ENCODE data around the gene CPE.

The CPE gene

GRCh38 chr4:165474784-165475705, 96.2 kb downstream of the CPE start:
- Histone ChIP-seq H4K20me1 (ENCODE audit: insufficient read depth, low read length, poor library complexity, severe bottlenecking) (no peaks in the 10 kb centered on the region), H3K27me3 (ENCODE audit: insufficient read depth, low read length, poor library complexity, severe bottlenecking) (no peaks in the 10 kb centered on the region), H3K79me2 (ENCODE audit: insufficient read depth, low read length) (no peaks in the 10 kb centered on the region), H3K36me3 (ENCODE audit: insufficient read depth, low read length) (no peaks in the 10 kb centered on the region), H3K9me2 (replicated peaks; ENCODE audit: low read depth, low read length) (no peaks in the 10 kb centered on the region), H3K9ac (ENCODE audit: low read depth, low read length, poor library complexity, severe bottlenecking) (no peak overlapping the region), H3K4me2 (ENCODE audit: low read depth, low read length, poor library complexity, severe bottlenecking) (no peak overlapping the region), H2AFZ (ENCODE audit: low read length) (no peak overlapping the region), H3K4me1 (ENCODE audit: insufficient read depth, low read length, poor library complexity, severe bottlenecking) (no peaks in the 10 kb centered on the region), H3F3A (ENCODE audit: low read depth) (no peaks in the 10 kb centered on the region), H3K4me3 (ENCODE audit: low read length, poor library complexity, severe bottlenecking) (no peak overlapping the region), H3K9me3 (ENCODE audit: insufficient read depth, low read depth, low read length) (peaks cover 13% of the 10 kb centered on the region; the same call in 1 of the 2 replicates)
- TF ChIP-seq CTCF (conservative IDR thresholded peaks at IDR 0.05; ENCODE audit: low read length) (no peak), EZH2phosphoT487 (IDR thresholded peaks at IDR 0.05; ENCODE audit: borderline replicate concordance) (no peak)

DNA sequence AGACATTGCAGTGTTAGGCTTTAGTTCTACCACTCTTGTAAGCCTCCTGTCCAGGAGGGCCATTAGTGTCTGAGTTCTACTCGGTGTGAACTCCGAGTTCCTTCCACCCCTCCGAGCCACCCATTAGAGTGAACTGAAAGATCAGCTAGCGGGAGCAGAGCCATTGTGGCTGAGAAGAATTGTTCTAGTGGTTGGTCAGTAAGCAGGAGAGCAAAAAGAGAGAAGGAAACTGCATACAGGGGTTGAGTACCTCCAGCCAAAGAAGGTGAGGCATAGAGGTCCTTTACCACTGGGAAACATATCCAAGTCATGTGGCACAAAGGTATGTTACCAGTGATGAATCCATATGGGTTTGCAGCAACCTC, 96.9 kb downstream of the CPE start:
- no peak overlapping the region for H3K4me2 ChIP-seq (ENCODE audit: low read depth, low read length, poor library complexity, severe bottlenecking)
- H3K4me1 ChIP-seq (ENCODE audit: insufficient read depth, low read length, poor library complexity, severe bottlenecking): no peaks in the 10 kb centered on the region
- no peaks in the 10 kb centered on the region for H3K9me2 ChIP-seq (replicated peaks; ENCODE audit: low read depth, low read length)
- H4K20me1 ChIP-seq (ENCODE audit: insufficient read depth, low read length, poor library complexity, severe bottlenecking): no peaks in the 10 kb centered on the region
- no peaks in the 10 kb centered on the region for H3K36me3 ChIP-seq (ENCODE audit: insufficient read depth, low read length)
- H2AFZ ChIP-seq (ENCODE audit: low read length): no peak overlapping the region
- H3K9ac ChIP-seq (ENCODE audit: low read depth, low read length, poor library complexity, severe bottlenecking): no peak overlapping the region
- H3K79me2 ChIP-seq (ENCODE audit: insufficient read depth, low read length): no peaks in the 10 kb centered on the region
- TF ChIP-seq CTCF (conservative IDR thresholded peaks at IDR 0.05; ENCODE audit: low read length): no peak
- TF ChIP-seq EZH2phosphoT487 (IDR thresholded peaks at IDR 0.05; ENCODE audit: borderline replicate concordance): no peak
- peaks cover 13% of the 10 kb centered on the region; the same call in 1 of the 2 replicates for H3K9me3 ChIP-seq (ENCODE audit: insufficient read depth, low read depth, low read length)
- no peaks in the 10 kb centered on the region for H3F3A ChIP-seq (ENCODE audit: low read depth)
- no peak overlapping the region for H3K4me3 ChIP-seq (ENCODE audit: low read length, poor library complexity, severe bottlenecking)
- no peaks in the 10 kb centered on the region for H3K27me3 ChIP-seq (ENCODE audit: insufficient read depth, low read length, poor library complexity, severe bottlenecking)

DNA sequence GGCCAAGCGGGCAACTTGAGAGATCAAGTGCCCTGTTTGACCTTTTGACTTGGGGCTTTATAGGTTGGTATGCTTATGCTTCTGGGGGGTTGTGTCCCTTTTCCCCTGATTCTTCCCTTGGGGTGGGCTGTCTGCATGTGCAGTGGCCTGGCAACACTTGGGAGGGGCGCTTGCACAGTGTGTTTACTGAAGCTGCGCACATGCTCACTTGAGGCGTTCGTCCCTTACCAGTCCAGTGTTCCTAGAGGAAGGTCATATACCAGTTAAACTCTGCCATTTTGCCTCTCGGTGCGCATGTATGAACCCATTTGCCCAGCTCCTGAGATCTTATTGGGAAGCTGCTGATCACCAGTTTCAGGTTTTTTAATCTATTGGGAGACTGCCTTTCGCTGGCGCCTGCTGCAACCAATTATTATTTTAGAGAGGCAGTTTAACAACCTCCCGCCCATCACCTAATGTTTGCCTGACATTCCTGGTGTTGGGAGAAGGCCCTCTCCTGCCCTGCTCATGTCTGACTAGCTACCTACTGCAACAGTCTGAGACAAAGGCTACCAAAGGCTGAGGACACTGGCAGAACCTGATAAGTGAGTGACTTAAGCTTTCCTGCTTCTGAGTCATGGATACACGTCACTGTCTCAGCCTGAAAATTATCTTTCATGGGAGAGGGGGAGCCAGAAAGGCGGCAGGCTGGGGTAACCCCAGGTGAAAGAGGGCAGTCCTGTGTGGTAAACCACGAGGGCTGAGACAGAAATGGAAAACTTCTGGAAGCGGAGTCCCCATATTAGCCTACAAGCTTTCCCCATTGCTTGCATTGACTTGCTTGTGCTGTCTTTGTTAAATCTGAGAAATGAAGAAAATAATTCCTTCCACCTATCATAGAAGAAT, 97.6 kb downstream of the CPE start:
- H3K4me3 ChIP-seq (ENCODE audit: low read length, poor library complexity, severe bottlenecking): no peak overlapping the region
- TF ChIP-seq CTCF (conservative IDR thresholded peaks at IDR 0.05; ENCODE audit: low read length) (no peak), EZH2phosphoT487 (IDR thresholded peaks at IDR 0.05; ENCODE audit: borderline replicate concordance) (no peak)
- no peaks in the 10 kb centered on the region for H3K27me3 ChIP-seq (ENCODE audit: insufficient read depth, low read length, poor library complexity, severe bottlenecking)
- H3K9ac ChIP-seq (ENCODE audit: low read depth, low read length, poor library complexity, severe bottlenecking): no peak overlapping the region
- H3K79me2 ChIP-seq (ENCODE audit: insufficient read depth, low read length): no peaks in the 10 kb centered on the region
- no peak overlapping the region for H3K4me2 ChIP-seq (ENCODE audit: low read depth, low read length, poor library complexity, severe bottlenecking)
- H2AFZ ChIP-seq (ENCODE audit: low read length): no peak overlapping the region
- no peaks in the 10 kb centered on the region for H3F3A ChIP-seq (ENCODE audit: low read depth)
- H3K4me1 ChIP-seq (ENCODE audit: insufficient read depth, low read length, poor library complexity, severe bottlenecking): no peaks in the 10 kb centered on the region
- peaks cover 13% of the 10 kb centered on the region; the same call in 1 of the 2 replicates for H3K9me3 ChIP-seq (ENCODE audit: insufficient read depth, low read depth, low read length)
- no peaks in the 10 kb centered on the region for H3K9me2 ChIP-seq (replicated peaks; ENCODE audit: low read depth, low read length)
- no peaks in the 10 kb centered on the region for H3K36me3 ChIP-seq (ENCODE audit: insufficient read depth, low read length)
- H4K20me1 ChIP-seq (ENCODE audit: insufficient read depth, low read length, poor library complexity, severe bottlenecking): no peaks in the 10 kb centered on the region

All from Loucy (cell line).